Neuronal stem cell (in vitro differentiated cells): Measurements from ENCODE around the gene ANTXR1.

Experiments used
- DNase-seq: peaks from one replicate; pipeline ENCODE4 v3.0.0-alpha.2; 2013; ENCODE audit warnings: low spot score
- H2AFZ ChIP-seq: one replicate; pipeline ENCODE4 v1.6.1; 2013; ENCODE audit warnings: mild to moderate bottlenecking, low read length, inconsistent platforms
- H2AK5ac ChIP-seq: 2 replicates; pipeline ENCODE4 v1.6.1; 2013; ENCODE audit warnings: low read depth, mild to moderate bottlenecking, inconsistent platforms, low read length, moderate library complexity, mixed read lengths
- H2BK120ac ChIP-seq: 2 replicates; pipeline ENCODE4 v1.6.1; 2013; ENCODE audit warnings: low read depth, mild to moderate bottlenecking, inconsistent platforms, low read length, moderate library complexity, mixed read lengths
- H2BK12ac ChIP-seq: one replicate; pipeline ENCODE4 v1.6.1; 2013; ENCODE audit warnings: low read length, inconsistent platforms
- H2BK15ac ChIP-seq: 2 replicates; pipeline ENCODE4 v1.6.1; 2013; ENCODE audit warnings: mild to moderate bottlenecking, low read length, inconsistent platforms, mixed read lengths
- H2BK5ac ChIP-seq: one replicate; pipeline ENCODE4 v1.6.1; 2013; ENCODE audit warnings: inconsistent platforms, mild to moderate bottlenecking, low read length, moderate library complexity
- H3K14ac ChIP-seq: one replicate; pipeline ENCODE4 v1.6.1; 2013; ENCODE audit warnings: low read length, inconsistent platforms
- H3K18ac ChIP-seq: 2 replicates; pipeline ENCODE4 v1.6.1; 2013; ENCODE audit warnings: low read length, inconsistent platforms
- H3K23ac ChIP-seq: 2 replicates; pipeline ENCODE4 v1.6.1; 2013; ENCODE audit warnings: low read depth, mild to moderate bottlenecking, mixed read lengths, low read length, inconsistent platforms; ENCODE audit not compliant: poor library complexity
- H3K27ac ChIP-seq: replicated peaks from 3 replicates; pipeline ENCODE4 v1.5.1; 2013; ENCODE audit warnings: low read length, inconsistent platforms
- H3K27me3 ChIP-seq, 3 experiments: 2 replicates each; pipeline ENCODE4 v1.6.1; 2013; ENCODE audit warnings: low read length in 3 of 3, mild to moderate bottlenecking in 2 of 3, inconsistent platforms in 1 of 3, low read depth in 1 of 3, mixed read lengths in 1 of 3, moderate library complexity in 1 of 3; ENCODE audit not compliant: control insufficient read depth in 3 of 3, insufficient read depth in 3 of 3
- H3K36me3 ChIP-seq, 2 donors: replicated peaks in 1 of 2; 2 replicates each; pipeline ENCODE4 v1.6.1; 2013; ENCODE audit warnings: low read length in 2 of 2; ENCODE audit not compliant: control insufficient read depth in 2 of 2, insufficient read depth in 2 of 2
- H3K4ac ChIP-seq: 2 replicates; pipeline ENCODE4 v1.6.1; 2013; ENCODE audit warnings: inconsistent platforms, mild to moderate bottlenecking, low read length, moderate library complexity
- H3K4me1 ChIP-seq, 2 donors: 1 replicate in 1 of 2; 2 replicates in 1 of 2; pipeline ENCODE4 v1.6.1; 2013; ENCODE audit warnings: low read length in 2 of 2, low read depth in 1 of 2; ENCODE audit not compliant: control insufficient read depth in 2 of 2, insufficient read depth in 1 of 2
- H3K4me2 ChIP-seq: one replicate; pipeline ENCODE4 v1.6.1; 2013; ENCODE audit warnings: mild to moderate bottlenecking, low read length, inconsistent platforms; ENCODE audit not compliant: insufficient read depth, poor library complexity, severe bottlenecking
- H3K4me3 ChIP-seq, 2 donors: 2 replicates each; pipeline ENCODE4 v1.5.1; 2013; ENCODE audit warnings: low read length in 2 of 2, mild to moderate bottlenecking in 2 of 2, inconsistent platforms in 1 of 2, moderate library complexity in 1 of 2
- H3K79me1 ChIP-seq: one replicate; pipeline ENCODE4 v1.6.1; 2013; ENCODE audit warnings: low read depth, mild to moderate bottlenecking, inconsistent platforms, low read length, moderate library complexity
- H3K9ac ChIP-seq: one replicate; pipeline ENCODE4 v1.6.1; 2013; ENCODE audit warnings: mild to moderate bottlenecking, low read depth, low read length, inconsistent platforms; ENCODE audit not compliant: poor library complexity
- H3K9me3 ChIP-seq, 2 donors: replicated peaks in 1 of 2; 2 replicates each; pipeline versions ENCODE3 to v1.6.1; 2013; ENCODE audit warnings: low read length in 2 of 2, mild to moderate bottlenecking in 2 of 2, inconsistent platforms in 1 of 2, low read depth in 1 of 2, mixed read lengths in 1 of 2, moderate library complexity in 1 of 2; ENCODE audit not compliant: control insufficient read depth in 2 of 2, insufficient read depth in 1 of 2
- H4K8ac ChIP-seq: one replicate; pipeline ENCODE4 v1.6.1; 2013; ENCODE audit warnings: low read depth, mild to moderate bottlenecking, inconsistent platforms, low read length, moderate library complexity
- H4K91ac ChIP-seq: one replicate; pipeline ENCODE4 v1.6.1; 2013; ENCODE audit warnings: low read length, low read depth, mild to moderate bottlenecking, inconsistent platforms; ENCODE audit not compliant: poor library complexity
- WGBS, 2 donors: extraction: QIAGEN DNeasy Blood & Tissue Kit; methylation state at CpG; one replicate each; pipeline ENCODE4 v1.1.7; 2013; ENCODE audit warnings: missing lambda C conversion rate in 2 of 2, mixed read lengths in 1 of 2; ENCODE audit not compliant: insufficient read length in 2 of 2, insufficient replicate concordance in 1 of 2; ENCODE audit errors: extremely low coverage in 2 of 2; 5-methylcytosine and 5-hydroxymethylcytosine counted together

The ANTXR1 gene

DNA sequence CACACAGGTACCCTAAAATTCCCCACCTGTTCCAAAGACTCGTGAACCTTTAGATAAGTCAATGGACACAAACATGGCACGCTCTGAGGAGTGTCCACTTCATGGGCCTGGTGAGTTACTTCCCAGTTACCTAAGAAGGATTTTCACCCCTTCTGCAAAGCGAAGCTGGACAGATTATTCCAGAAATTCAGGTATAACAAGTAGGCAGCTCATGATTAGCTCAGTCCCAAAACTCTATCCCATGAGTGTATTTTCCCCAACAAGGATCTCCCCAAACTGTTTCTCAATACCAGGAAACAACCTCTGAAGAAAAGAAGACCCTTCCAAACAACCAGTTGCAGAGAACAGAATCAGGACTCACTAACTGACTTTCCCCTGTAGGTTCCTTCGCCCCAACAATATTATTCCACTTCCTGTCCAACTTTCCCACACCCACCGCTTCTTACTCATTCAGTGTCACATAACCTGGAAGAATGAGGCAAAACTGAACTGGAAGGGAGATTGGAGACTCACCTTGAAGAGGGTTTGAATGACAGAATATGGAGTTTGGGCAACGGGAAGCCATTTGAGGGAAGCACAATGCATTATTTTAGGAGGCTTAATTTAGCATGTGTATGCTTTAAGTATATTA, 120.1 kb downstream of the ANTXR1 start:
- no peak overlapping the region for H3K4me3 ChIP-seq
- no peaks in the 10 kb centered on the region for H3K9me3 ChIP-seq
- H3K14ac ChIP-seq = no peak overlapping the region
- no peak overlapping the region for H4K8ac ChIP-seq
- no peak overlapping the region for H2BK15ac ChIP-seq
- no peak overlapping the region for H3K4me2 ChIP-seq
- no peak overlapping the region for H3K23ac ChIP-seq
- no peak overlapping the region for H2BK12ac ChIP-seq
- H3K4ac ChIP-seq = no peak overlapping the region
- no peak overlapping the region for H4K91ac ChIP-seq
- H3K4me1 ChIP-seq = peaks cover 0 to under 1% of the 10 kb centered on the region in 2 donors
- no peak overlapping the region for H3K18ac ChIP-seq
- peaks cover 0 to 54% of the 10 kb centered on the region in 2 donors for H3K36me3 ChIP-seq
- no peak overlapping the region for H2BK5ac ChIP-seq
- no peak overlapping the region for H2AK5ac ChIP-seq
- no peaks in the 10 kb centered on the region for H3K79me1 ChIP-seq
- no peak overlapping the region for H3K27ac ChIP-seq
- no peak for DNase-seq
- no peaks in the 10 kb centered on the region for H3K27me3 ChIP-seq
- no peak overlapping the region for H2AFZ ChIP-seq
- H3K9ac ChIP-seq = no peak overlapping the region
- 100% methylated on average over 2 of the region's 6 CpGs; no CpG with 5 or more reads in 1 of the 2 donors for WGBS, 2 donors
- H2BK120ac ChIP-seq = no peak overlapping the region

DNA sequence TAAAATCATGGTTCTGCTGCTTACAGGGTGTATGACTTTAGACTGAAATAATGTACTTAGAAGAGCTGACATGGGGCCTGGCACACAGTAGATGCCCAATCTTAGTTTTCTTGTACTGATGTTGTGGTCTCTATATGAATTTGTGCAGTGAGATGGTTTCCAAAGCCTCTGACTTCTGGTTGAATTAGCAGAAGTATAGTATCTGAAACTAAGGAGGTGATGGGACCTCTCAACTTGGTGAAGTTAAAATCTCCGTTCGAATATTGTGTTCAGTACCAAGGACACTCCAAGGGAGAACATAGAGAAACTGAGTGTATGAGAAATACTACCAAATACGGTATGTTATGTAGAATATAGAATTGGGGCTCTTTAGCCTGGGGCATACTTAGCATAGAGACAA, 120.9 kb downstream of the ANTXR1 start:
- Histone ChIP-seq H4K8ac (no peak overlapping the region), H3K27ac (no peak overlapping the region), H3K36me3 (peaks cover 0 to 48% of the 10 kb centered on the region in 2 donors), H2AK5ac (no peak overlapping the region), H3K18ac (no peak overlapping the region), H2BK5ac (no peak overlapping the region), H3K27me3 (no peaks in the 10 kb centered on the region), H3K4ac (no peak overlapping the region), H3K23ac (no peak overlapping the region), H3K4me3 (no peak overlapping the region), H2AFZ (no peak overlapping the region), H3K9me3 (no peaks in the 10 kb centered on the region), H4K91ac (no peak overlapping the region), H3K9ac (no peak overlapping the region), H2BK15ac (no peak overlapping the region), H2BK120ac (no peak overlapping the region), H3K79me1 (no peaks in the 10 kb centered on the region), H3K4me2 (no peak overlapping the region), H3K14ac (no peak overlapping the region), H2BK12ac (no peak overlapping the region), H3K4me1 (peaks cover 0 to 4% of the 10 kb centered on the region in 2 donors)
- WGBS, 2 donors = no CpG with 5 or more reads among the region's 3 CpGs
- no peak for DNase-seq

DNA sequence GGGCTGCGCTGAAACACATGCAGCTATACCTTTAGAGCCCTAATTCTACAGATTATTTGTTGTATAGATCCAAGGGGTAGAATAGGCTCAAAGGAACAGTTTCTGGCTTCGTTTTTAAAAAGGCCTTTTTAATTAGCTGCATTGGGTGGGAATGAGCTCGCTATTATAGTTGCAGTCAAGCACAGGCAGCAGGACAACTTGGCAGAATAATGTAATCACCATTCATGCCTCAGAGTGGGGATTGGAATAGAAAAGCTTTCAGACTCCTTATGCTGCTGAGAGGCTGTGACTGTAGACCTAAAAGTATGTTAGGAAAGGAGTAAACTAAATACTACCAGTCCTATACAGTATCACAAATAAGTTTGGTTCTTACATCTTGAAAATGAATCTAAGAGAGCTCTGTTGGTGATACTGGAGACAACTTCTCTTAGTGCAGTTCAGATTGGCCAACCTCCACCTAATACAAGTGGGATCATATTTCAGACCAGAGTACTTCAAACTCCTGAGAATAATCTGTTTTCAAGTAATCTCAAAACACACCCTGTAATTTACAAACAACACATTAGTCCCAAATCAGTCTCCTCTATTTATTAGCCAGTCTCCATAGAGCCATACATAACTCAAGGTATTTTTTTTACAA, 121.4 kb downstream of the ANTXR1 start:
- H2BK12ac ChIP-seq = no peak overlapping the region
- H3K27me3 ChIP-seq = no peaks in the 10 kb centered on the region
- no peaks in the 10 kb centered on the region for H3K79me1 ChIP-seq
- H3K4ac ChIP-seq = no peak overlapping the region
- peaks cover 0 to 47% of the 10 kb centered on the region in 2 donors for H3K36me3 ChIP-seq
- H2BK15ac ChIP-seq = no peak overlapping the region
- H3K4me2 ChIP-seq = no peak overlapping the region
- DNase-seq = no peak
- H3K4me1 ChIP-seq = peaks cover 0 to 4% of the 10 kb centered on the region in 2 donors
- no peak overlapping the region for H3K4me3 ChIP-seq
- no peak overlapping the region for H3K9ac ChIP-seq
- H3K14ac ChIP-seq = no peak overlapping the region
- no peak overlapping the region for H4K8ac ChIP-seq
- WGBS, 2 donors = no CpG with 5 or more reads among the region's 3 CpGs
- no peaks in the 10 kb centered on the region for H3K9me3 ChIP-seq
- no peak overlapping the region for H3K18ac ChIP-seq
- H2BK120ac ChIP-seq = no peak overlapping the region
- no peak overlapping the region for H3K27ac ChIP-seq
- H2AK5ac ChIP-seq = no peak overlapping the region
- no peak overlapping the region for H4K91ac ChIP-seq
- H2BK5ac ChIP-seq = no peak overlapping the region
- H3K23ac ChIP-seq = no peak overlapping the region
- no peak overlapping the region for H2AFZ ChIP-seq

DNA sequence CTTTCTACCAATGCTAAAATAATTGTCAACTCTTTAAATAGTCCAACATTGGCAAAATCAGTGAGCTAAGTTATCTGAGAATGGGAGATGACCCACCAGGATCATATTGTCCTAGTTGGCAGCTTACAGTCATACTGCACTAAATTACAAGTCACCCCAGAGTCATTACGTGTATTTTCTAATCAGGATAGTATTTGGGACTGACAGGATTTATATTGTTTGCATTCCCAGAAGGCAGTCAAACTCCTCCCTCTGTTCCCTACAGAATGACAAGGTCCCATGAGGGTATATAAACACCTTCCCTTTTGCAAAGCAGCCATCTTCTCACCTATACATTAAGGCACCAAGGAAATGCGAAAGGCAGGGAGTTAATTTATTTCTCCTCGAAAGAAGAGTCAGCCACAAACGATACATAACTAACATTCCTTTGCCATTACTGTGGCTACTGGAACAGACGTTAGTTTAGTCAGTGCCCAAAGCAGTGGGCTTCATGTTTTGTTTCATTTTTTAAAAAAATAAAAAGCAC, 125.3 kb downstream of the ANTXR1 start:
- no peak overlapping the region for H3K9ac ChIP-seq
- no peak overlapping the region for H3K14ac ChIP-seq
- peaks cover 0 to 4% of the 10 kb centered on the region in 2 donors for H3K4me1 ChIP-seq
- H3K9me3 ChIP-seq = no peaks in the 10 kb centered on the region
- no peak overlapping the region for H2BK5ac ChIP-seq
- H3K36me3 ChIP-seq = peaks cover 0 to 16% of the 10 kb centered on the region in 2 donors
- H2BK12ac ChIP-seq = no peak overlapping the region
- no peak overlapping the region for H3K4ac ChIP-seq
- H3K23ac ChIP-seq = no peak overlapping the region
- no peak overlapping the region for H2AK5ac ChIP-seq
- no peaks in the 10 kb centered on the region for H3K79me1 ChIP-seq
- WGBS, 2 donors = no CpG with 5 or more reads among the region's 5 CpGs
- no peak overlapping the region for H3K27ac ChIP-seq
- no peak overlapping the region for H4K91ac ChIP-seq
- no peak overlapping the region for H3K4me2 ChIP-seq
- H2AFZ ChIP-seq = no peak overlapping the region
- no peak for DNase-seq
- H3K18ac ChIP-seq = no peak overlapping the region
- H4K8ac ChIP-seq = no peak overlapping the region
- no peak overlapping the region for H3K4me3 ChIP-seq
- H2BK120ac ChIP-seq = no peak overlapping the region
- H2BK15ac ChIP-seq = no peak overlapping the region
- H3K27me3 ChIP-seq = no peaks in the 10 kb centered on the region
